ENCODE data around the gene FLACC1. TPM values are rescaled to one million over a fixed set of nuclear protein-coding genes. Genes with fewer than 3 reads are reported as not detected.

The FLACC1 gene
- total RNA-seq, 2 experiments from 2014 or later: 4.5 to 4.8 TPM

- intact Hi-C loops (cut with DNase I, micrococcal nuclease): loop anchor here in 1 of 2 experiments (2.0 kb wide), 1 partner anchor 41 kb away; no protein-coding TSS in a partner anchor
- Mint-ChIP-seq H3K27me3 (no peaks in the 10 kb centered on the region), H3K4me1 (ENCODE audit: low read depth) (peaks cover 48% of the 10 kb centered on the region), H3K27ac (no peak overlapping the region), H3K36me3 (ENCODE audit: low read depth) (peaks cover 73% of the 10 kb centered on the region), H3K9me3 (no peaks in the 10 kb centered on the region), H3K4me3 (no peak overlapping the region)
- Histone ChIP-seq H3K4me1 (ENCODE audit: insufficient read depth, low read length) (no peaks in the 10 kb centered on the region), H3K36me3 (ENCODE audit: insufficient read depth, low read length) (peaks cover 18% of the 10 kb centered on the region), H3K27ac (ENCODE audit: low read depth in 1 of 2, low read length in 2 of 2) (no peak overlapping the region), H3K27me3 (ENCODE audit: control insufficient read depth in 1 of 2, insufficient read depth in 2 of 2, low read length in 2 of 2) (no peaks in the 10 kb centered on the region), H3K9me3 (ENCODE audit: control insufficient read depth in 1 of 2, insufficient read depth in 1 of 2, low read length in 2 of 2) (no peaks in the 10 kb centered on the region), H3K4me3 (ENCODE audit: low read length) (no peak overlapping the region)
- no peak for TF ChIP-seq CTCF (IDR thresholded peaks at IDR 0.05)
- ATAC-seq (ENCODE audit: poor library complexity) (no peak), DNase-seq (no peak)
- POLR2A ChIA-PET: no interaction called here
- CTCF ChIA-PET: no interaction called here
Observed at GRCh38 chr2:201403880-201404279, 46.7 kb upstream of the FLACC1 start.

GRCh38 chr2:201402651-201403562, 45.8 kb upstream of the FLACC1 start:
- H3K4me1 Mint-ChIP-seq (ENCODE audit: low read depth): peaks cover 45% of the 10 kb centered on the region

GRCh38 chr2:201401815-201402214, 44.7 kb upstream of the FLACC1 start:
- Mint-ChIP-seq H3K4me3 (no peak overlapping the region), H3K36me3 (ENCODE audit: low read depth) (peaks cover 81% of the 10 kb centered on the region), H3K27me3 (no peaks in the 10 kb centered on the region), H3K27ac (no peak overlapping the region), H3K9me3 (no peaks in the 10 kb centered on the region), H3K4me1 (ENCODE audit: low read depth) (peaks cover 37% of the 10 kb centered on the region)
- H3K36me3 ChIP-seq (ENCODE audit: insufficient read depth, low read length): peaks cover 34% of the 10 kb centered on the region
- H3K9me3 ChIP-seq (ENCODE audit: control insufficient read depth in 1 of 2, insufficient read depth in 1 of 2, low read length in 2 of 2): no peaks in the 10 kb centered on the region
- ChIA-PET POLR2A (interaction anchor here (1.5 kb wide), 1 partner anchor 49 kb away, joined by 5 read pairs; the partner anchor contains the start of genes STRADB and TRAK2), CTCF (interaction anchor here (1.4 kb wide), 1 partner anchor 19 kb away, joined by 3 read pairs; no protein-coding TSS in a partner anchor)
- no peak overlapping the region for H3K27ac ChIP-seq (ENCODE audit: low read depth in 1 of 2, low read length in 2 of 2)
- ATAC-seq (ENCODE audit: poor library complexity): no peak
- H3K4me1 ChIP-seq (ENCODE audit: insufficient read depth, low read length): no peaks in the 10 kb centered on the region
- H3K4me3 ChIP-seq (ENCODE audit: low read length): no peak overlapping the region
- intact Hi-C loops (cut with DNase I, micrococcal nuclease): no loop called here
- H3K27me3 ChIP-seq (ENCODE audit: control insufficient read depth in 1 of 2, insufficient read depth in 2 of 2, low read length in 2 of 2): no peaks in the 10 kb centered on the region
- DNase-seq: no peak
- TF ChIP-seq CTCF (IDR thresholded peaks at IDR 0.05): no peak

More at GRCh38 chr2:201402651-201403562, 45.8 kb upstream of the FLACC1 start:
- no peaks in the 10 kb centered on the region for H3K4me1 ChIP-seq (ENCODE audit: insufficient read depth, low read length)
- CTCF ChIA-PET: interaction anchor here (1.1 to 1.4 kb wide), 2 partner anchors 11 to 20 kb away, joined by 3 to 5 read pairs; no protein-coding TSS in a partner anchor
- H3K4me3 Mint-ChIP-seq: no peak overlapping the region
- DNase-seq: no peak
- H3K27me3 ChIP-seq (ENCODE audit: control insufficient read depth in 1 of 2, insufficient read depth in 2 of 2, low read length in 2 of 2): no peaks in the 10 kb centered on the region
- intact Hi-C loops (cut with DNase I, micrococcal nuclease): no loop called here
- H3K27ac Mint-ChIP-seq: no peak overlapping the region
- no peak for TF ChIP-seq CTCF (IDR thresholded peaks at IDR 0.05)
- POLR2A ChIA-PET: interaction anchor here (1.5 kb wide), 1 partner anchor 48 kb away, joined by 5 read pairs; the partner anchor contains the start of genes STRADB and TRAK2
- H3K9me3 Mint-ChIP-seq: no peaks in the 10 kb centered on the region
- peaks cover 28% of the 10 kb centered on the region for H3K36me3 ChIP-seq (ENCODE audit: insufficient read depth, low read length)
- peaks cover 76% of the 10 kb centered on the region for H3K36me3 Mint-ChIP-seq (ENCODE audit: low read depth)
- no peak for ATAC-seq (ENCODE audit: poor library complexity)
- no peaks in the 10 kb centered on the region for H3K27me3 Mint-ChIP-seq
- no peak overlapping the region for H3K27ac ChIP-seq (ENCODE audit: low read depth in 1 of 2, low read length in 2 of 2)
- no peak overlapping the region for H3K4me3 ChIP-seq (ENCODE audit: low read length)
- H3K9me3 ChIP-seq (ENCODE audit: control insufficient read depth in 1 of 2, insufficient read depth in 1 of 2, low read length in 2 of 2): no peaks in the 10 kb centered on the region
